Hematopoietic multipotent progenitor cell treated with erythropoietin and hydrocortisone succinate and interleukin-3 and kit ligand, for 17 days (in vitro differentiated cells): ENCODE results near the gene SMYD3.

Experiments
- DNase-seq: peaks from one replicate; pipeline ENCODE4 v3.0.0-alpha.2; 2015; ENCODE audit warnings: low spot score

The SMYD3 gene

DNA sequence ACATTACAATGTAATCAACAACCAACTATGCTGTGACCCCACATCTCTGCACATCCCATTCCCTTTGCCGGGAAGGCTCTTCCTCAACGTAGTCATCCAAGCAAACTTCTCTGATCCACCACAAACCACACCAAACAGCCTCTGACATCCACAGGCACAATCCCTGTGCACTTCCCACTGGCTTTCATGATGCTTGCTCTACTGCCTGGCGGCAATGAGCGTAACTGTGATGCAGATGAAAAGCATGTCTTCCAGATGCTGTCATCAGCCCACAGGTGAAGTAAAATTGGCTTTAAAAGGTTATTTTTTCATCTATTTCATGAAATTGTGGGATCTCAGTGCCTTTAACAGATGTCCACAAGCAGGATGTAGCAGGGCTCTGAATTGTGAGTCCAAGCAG lies 635.2 kb downstream of the SMYD3 start:
- no peak for DNase-seq

DNA sequence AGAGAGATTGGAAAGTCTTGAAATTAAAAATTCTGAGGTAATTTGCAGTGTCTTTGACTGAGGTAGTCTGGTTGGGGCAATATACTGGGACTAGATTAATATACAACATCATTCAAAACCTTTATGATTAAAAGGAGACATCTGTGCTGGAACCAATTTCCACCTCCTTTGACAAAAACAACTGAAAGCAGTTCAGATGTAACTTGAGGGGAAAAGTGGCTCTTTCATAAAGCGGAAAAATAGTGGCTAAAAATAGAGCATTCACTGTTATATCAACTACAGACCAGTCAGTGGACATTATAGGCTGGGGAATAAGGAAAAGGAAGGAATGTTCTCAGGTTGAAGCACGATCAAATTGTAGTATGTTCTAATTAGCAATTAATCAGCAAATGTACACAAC lies 635.9 kb downstream of the SMYD3 start:
- DNase-seq = no peak

- DNase-seq = no peak
Observed at GRCh38 chr1:245870698-245871097, 636.4 kb downstream of the SMYD3 start.

GRCh38 chr1:245869847-245870246 lies 637.2 kb downstream of the SMYD3 start:
- no peak for DNase-seq

DNA sequence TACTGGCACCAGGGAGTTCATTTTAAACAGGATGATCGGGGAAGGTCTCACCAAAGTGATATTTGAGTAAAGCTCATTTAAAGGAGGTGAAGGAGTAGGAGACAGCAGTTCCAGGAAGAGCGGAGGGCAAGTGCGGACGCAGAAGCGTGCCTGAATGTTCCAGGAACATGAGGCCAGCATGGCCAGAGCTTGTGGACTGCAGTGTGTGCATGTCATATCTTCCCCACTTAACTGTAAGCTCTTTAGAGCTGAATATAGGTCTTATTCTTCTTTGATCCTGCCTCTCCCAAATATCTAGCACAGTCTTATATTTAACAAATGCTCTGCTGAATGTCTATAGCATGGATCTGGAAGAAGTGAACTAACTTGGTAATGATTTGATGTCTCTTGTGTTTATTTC lies 639.3 kb downstream of the SMYD3 start:
- DNase-seq = no peak

- no peak for DNase-seq
Observed at GRCh38 chr1:245864872-245865271, 642.2 kb downstream of the SMYD3 start.

- no peak for DNase-seq
Observed at GRCh38 chr1:245863566-245864184, 643.4 kb downstream of the SMYD3 start.

GRCh38 chr1:245862812-245863540 lies 644.1 kb downstream of the SMYD3 start:
- no peak for DNase-seq

GRCh38 chr1:245860657-245861544 lies 646.2 kb downstream of the SMYD3 start:
- DNase-seq = no peak

GRCh38 chr1:245859493-245860114 lies 647.5 kb downstream of the SMYD3 start:
- no peak for DNase-seq

DNA sequence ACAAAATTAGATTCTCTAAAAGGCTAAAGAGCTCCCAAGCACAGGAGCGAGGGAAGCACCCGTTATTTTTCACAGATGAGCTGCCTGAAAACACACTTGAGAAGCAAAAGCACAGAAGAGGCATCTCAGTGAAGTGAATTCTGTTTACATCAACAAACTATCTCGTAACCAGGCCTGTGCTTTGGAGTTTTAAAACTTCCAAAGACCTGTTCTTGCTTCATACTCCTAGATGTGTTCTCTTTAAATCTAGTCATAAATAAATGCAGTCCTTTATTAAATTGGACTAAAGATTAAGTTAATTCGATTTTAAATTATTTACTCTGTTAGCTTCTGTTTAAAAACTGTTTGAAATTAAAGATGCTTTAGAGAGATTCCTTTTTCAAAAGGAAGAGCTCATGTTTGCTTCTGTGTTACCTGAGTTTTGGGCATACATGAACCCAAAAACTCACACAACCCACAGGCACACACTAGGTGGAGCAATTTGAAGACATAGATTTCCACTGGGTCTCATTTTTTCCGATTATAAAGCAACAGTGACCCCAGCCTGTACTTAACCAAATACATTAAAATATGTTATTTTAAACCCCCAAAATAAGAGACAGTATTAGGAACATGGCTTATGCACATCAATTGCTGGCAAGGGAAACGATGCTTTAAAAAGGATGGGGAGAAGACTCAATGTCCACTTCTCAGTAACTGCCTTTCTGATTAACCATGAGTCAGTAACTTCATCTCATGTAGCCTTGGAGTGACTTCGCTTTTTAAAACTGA lies 648.2 kb downstream of the SMYD3 start:
- no peak for DNase-seq

DNA sequence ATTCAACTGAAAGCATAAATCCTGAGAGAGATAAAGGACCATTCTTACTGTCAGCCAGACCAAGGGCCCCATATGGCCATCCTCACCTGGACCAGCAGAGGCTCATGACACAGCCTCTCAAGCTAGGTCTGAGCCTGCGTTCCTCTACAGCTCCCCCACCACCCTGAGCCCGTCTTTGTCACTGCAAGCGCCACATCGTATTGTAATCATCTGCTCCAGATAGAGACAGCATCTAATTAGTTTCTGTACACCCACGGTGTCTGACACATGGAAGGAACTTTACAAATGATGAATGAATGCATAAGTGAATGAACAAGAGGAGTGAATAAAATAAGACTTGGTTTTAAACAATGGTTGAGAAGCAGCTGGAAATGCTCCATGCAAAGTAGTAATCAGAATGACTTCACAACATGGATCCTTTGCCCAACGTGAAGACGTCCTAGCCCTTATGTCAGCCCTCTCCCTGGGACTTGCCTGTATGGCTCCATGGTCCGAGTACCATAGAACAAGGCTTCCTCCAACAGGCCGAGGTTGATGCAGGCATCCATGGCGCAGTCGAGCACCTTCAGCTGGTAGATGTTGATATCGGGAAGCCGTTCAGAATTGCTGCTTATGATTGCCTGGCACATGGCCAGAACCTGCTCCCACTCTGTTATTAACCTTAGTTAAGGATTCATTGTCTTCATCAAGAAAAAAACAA lies 648.9 kb downstream of the SMYD3 start:
- DNase-seq = no peak

- no peak for DNase-seq
Observed at GRCh38 chr1:245856944-245857531, 650.0 kb downstream of the SMYD3 start.

- DNase-seq = no peak
Observed at GRCh38 chr1:245855846-245856730, 651.0 kb downstream of the SMYD3 start.

DNA sequence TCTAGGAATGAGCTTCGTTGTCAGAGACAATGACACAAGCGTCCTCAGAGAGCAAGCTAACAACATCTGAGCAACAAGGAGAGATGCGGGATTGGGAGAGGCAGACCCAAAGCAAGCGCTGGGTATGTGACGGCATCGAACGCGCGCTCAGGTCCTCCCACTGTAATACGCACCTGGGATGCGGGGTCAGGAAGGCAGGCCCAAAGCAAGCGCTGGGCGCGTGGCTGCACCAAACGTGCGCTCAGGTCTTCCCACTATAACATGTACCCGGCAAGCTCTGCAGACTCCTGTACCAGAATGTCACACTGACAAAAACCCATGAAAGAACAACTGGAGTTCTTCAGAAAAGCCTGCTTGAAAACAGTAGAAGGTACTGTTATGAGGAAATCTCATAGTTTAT lies 653.8 kb downstream of the SMYD3 start:
- no peak for DNase-seq

GRCh38 chr1:245843101-245843500 lies 664.0 kb downstream of the SMYD3 start:
- no peak for DNase-seq

DNA sequence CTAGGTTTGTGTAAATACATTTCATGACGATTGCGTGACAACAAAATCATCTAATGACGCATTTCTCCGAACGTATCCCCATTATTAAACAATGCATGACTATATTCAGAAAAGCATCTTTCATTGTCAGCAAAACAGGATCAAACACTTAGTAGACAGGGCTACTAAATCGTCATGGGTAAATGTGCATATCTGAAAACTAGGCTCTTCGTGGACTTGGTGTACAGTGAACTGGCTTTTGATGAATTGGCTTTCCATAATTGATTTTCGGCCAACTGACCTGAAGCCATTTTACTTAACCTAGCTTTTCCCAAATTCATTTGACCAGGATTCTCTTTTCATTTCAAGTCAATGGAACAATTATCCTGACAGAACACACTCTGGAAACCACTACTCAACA lies 665.0 kb downstream of the SMYD3 start:
- DNase-seq = no peak

GRCh38 chr1:245840971-245841370 lies 666.1 kb downstream of the SMYD3 start:
- DNase-seq = no peak

DNA sequence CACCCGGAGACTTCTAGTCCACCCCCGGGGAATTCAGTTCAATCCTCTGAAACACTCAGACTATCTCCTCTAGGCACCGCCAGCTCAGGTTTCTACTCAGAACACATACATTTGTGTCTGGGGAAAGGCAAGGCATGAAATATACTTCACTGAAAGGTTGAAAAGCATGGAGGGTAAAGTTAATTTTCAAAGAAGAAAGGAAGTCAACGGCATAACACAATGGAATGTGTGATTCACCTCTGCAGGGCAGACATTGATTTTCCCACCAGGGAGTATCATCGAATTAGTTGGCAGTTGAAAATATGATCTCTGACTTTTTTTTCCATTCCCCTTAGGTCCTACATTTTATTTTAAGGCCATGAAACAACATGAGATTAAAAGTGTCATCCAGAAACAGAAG lies 669.4 kb downstream of the SMYD3 start:
- DNase-seq = no peak

DNA sequence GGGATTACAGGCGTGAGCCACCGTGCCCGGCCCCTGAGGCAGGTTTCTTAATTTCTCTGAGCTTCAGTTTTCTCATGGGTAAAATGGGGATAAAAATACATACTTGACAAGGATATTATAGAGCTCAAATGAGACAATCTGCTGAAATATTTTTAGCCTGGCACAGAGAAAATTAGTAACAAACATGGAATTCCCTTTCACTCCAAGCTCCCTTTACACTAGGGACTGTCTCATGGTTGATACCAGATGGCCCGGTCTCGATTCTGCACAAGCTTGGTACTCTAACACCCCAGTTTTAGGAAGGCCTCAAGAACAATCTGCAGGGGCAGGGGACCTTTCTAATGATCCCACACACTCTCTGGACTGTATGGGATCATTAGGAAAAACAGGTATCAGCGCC lies 671.7 kb downstream of the SMYD3 start:
- no peak for DNase-seq
